HUES48 (cell line): ENCODE measurements around the gene LCN6.
A peak's percentile ranks its signal among the peaks of the same experiment; 100 is the strongest.

ENCODE experiments used
- H3K27ac ChIP-seq: one replicate; pipeline ENCODE4 v1.7.0; 2013; ENCODE audit warnings: low read depth, low read length, inconsistent platforms
- H3K27me3 ChIP-seq: 2 replicates; pipeline ENCODE4 v1.6.1; 2013; ENCODE audit warnings: mild to moderate bottlenecking, low read length; ENCODE audit not compliant: control insufficient read depth, insufficient read depth
- H3K36me3 ChIP-seq: 2 replicates; pipeline ENCODE4 v1.6.1; 2013; ENCODE audit warnings: low read length; ENCODE audit not compliant: control insufficient read depth, insufficient read depth
- H3K4me1 ChIP-seq: 2 replicates; pipeline ENCODE4 v1.6.1; 2013; ENCODE audit warnings: mild to moderate bottlenecking, low read length; ENCODE audit not compliant: control insufficient read depth, insufficient read depth
- H3K4me3 ChIP-seq: 2 replicates; pipeline ENCODE4 v1.5.1; 2013; ENCODE audit warnings: mild to moderate bottlenecking, low read depth, low read length
- H3K9ac ChIP-seq: 2 replicates; pipeline ENCODE4 v1.6.1; 2013; ENCODE audit warnings: mild to moderate bottlenecking, low read depth, low read length, moderate library complexity
- H3K9me3 ChIP-seq: 2 replicates; pipeline ENCODE4 v1.6.1; 2013; ENCODE audit warnings: low read length; ENCODE audit not compliant: control insufficient read depth, insufficient read depth

The LCN6 gene

DNA sequence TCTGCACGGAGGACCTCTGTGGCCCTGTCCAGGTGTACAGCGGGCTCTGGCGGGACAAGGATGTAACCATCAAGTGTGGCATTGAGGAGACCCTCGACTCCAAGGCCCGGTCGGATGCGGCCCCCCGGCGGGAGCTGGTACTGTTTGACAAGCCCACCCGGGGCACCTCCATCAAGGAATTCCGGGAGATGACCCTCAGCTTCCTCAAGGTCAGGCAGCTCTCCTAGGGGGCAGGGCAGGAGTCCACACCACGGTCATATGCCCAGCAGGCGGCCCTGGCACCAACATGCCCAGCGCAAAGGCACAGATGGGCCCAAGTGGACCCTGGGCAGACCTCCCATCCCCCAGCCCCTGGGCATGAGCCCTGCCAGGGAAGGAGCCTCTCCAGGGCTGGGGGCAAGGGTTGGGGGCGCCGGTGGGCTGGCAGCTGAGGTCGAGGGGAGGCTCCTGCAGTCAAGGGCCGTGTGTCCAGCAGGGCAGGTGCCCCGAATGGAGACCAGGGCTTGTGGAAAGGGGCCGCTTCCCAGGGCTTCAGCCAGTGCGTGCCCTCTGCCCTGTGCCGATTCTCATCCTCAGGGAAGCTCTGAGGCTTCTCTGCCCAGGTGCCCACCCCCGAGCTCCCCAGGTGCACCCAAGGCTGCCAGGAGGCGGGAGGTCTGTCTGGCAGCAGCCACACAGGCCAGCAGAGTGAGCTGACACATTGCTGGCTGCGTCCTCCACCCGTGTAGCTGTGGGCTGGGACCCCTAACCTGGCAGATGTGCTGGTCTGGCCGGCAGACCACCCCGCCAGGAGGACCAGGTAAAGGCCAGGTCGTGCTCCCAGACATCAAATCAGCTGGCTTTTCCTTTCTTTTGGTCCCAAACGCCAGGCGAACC lies 26.0 kb downstream of the LCN6 start:
- Histone ChIP-seq H3K9me3 (no peaks in the 10 kb centered on the region), H3K36me3 (peaks cover 51% of the 10 kb centered on the region), H3K9ac (no peak overlapping the region), H3K4me3 (no peak overlapping the region), H3K4me1 (peaks cover 17% of the 10 kb centered on the region), H3K27ac (peak overlapping the region; percentile 45), H3K27me3 (no peaks in the 10 kb centered on the region)

DNA sequence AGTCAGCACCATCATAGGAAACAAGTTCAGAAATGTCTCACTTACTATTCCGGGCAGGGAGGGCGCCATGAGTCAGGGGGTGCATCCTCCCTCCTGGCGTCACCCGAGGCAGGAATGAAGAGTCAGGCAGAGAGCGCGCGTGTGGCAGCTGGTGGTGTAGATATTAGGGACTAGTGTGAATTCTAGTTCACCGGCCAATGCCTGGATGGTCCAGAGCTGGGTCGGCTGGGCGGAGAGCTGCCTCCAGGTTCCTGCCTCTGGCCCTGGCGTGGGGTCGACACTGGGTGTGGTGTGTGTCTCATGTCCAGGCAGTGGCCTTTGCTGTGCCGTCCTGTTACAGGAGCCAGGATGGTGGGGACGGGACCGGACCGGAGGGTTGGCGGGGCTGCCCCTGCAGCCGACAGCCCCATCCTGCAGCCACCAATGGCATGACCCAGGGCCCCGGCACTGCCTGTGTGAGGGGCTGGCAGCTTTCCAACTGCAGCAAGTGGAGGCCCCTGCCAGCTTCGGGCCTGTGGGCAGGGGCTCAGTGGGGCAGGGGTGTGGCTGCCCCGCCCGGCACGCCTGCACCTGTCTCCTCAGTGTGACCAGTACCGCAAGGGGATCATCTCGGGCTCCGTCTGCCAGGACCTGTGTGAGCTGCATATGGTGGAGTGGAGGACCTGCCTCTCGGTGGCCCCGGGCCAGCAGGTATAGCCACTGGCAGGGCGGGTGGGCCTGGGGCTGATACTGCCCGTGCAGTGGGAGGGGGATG lies 26.8 kb downstream of the LCN6 start:
- H3K4me1 ChIP-seq = peaks cover 13% of the 10 kb centered on the region
- no peak overlapping the region for H3K4me3 ChIP-seq
- peaks cover 46% of the 10 kb centered on the region for H3K36me3 ChIP-seq
- H3K27me3 ChIP-seq = no peaks in the 10 kb centered on the region
- H3K9me3 ChIP-seq = no peaks in the 10 kb centered on the region
- H3K9ac ChIP-seq = no peak overlapping the region
- no peak overlapping the region for H3K27ac ChIP-seq

DNA sequence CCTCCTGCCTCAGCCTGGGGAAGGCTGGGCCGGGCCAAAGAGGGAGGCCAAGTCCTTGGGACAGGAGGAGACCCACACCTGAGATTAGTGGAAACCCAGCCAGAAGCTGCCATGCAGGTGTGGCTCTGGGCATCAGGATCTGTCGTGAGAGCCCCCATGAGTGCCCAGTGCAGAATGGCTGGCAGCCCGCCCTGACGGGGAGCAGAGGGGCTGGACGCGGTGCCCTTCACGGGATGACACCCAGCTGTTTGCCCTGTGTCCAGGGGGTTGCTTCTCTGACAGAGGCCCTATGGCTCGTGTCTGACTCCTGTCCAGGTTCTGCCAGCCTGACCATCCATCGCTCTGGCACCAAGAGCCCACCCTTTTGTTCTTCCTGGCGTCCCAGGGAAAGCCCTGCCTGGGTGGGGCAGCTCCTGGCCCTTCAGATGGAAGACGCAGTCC lies 27.4 kb downstream of the LCN6 start:
- Histone ChIP-seq H3K4me3 (no peak overlapping the region), H3K4me1 (peaks cover 7% of the 10 kb centered on the region), H3K9me3 (no peaks in the 10 kb centered on the region), H3K27ac (peak overlapping the region; percentile 56), H3K9ac (no peak overlapping the region; the same call in 1 of the 2 replicates), H3K36me3 (peaks cover 40% of the 10 kb centered on the region), H3K27me3 (no peaks in the 10 kb centered on the region)

DNA sequence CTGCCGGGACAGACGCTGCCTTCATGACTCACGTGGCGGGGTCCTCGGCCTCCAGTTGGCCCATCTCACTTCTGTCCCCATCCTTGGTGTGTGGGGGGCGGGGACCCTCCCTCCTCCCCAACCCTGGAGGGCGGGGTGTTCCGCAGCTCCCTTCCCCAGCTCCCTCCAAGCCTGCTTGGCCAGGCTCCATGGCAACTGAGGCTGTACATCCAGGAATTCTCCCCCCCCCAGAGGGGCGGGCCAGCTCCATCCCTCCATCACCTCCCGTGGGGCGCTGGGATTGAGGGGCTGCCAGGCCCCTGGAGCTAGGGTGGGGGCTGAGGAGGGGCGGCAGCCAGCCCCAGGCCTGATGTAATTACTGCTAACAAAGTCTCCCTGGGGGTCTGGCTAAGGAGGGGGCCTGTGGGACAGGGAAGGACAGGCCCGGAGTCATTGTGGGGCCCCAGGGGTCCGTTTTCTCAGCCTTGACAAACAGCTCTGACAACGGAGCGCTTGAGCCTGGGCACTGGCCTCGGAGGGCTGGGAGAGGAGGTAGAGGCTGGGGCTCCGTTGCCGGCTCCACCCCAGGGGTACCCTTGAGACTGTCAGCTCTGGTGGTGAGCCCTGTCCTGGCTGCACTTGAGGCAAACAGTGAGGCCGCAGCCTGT lies 28.0 kb downstream of the LCN6 start:
- Histone ChIP-seq H3K4me3 (no peak overlapping the region), H3K4me1 (peaks cover 5% of the 10 kb centered on the region; the same call in 1 of the 2 replicates), H3K9me3 (no peaks in the 10 kb centered on the region), H3K27me3 (no peaks in the 10 kb centered on the region), H3K27ac (peak overlapping the region; percentile 56), H3K9ac (no peak overlapping the region; the same call in 1 of the 2 replicates), H3K36me3 (peaks cover 35% of the 10 kb centered on the region)

DNA sequence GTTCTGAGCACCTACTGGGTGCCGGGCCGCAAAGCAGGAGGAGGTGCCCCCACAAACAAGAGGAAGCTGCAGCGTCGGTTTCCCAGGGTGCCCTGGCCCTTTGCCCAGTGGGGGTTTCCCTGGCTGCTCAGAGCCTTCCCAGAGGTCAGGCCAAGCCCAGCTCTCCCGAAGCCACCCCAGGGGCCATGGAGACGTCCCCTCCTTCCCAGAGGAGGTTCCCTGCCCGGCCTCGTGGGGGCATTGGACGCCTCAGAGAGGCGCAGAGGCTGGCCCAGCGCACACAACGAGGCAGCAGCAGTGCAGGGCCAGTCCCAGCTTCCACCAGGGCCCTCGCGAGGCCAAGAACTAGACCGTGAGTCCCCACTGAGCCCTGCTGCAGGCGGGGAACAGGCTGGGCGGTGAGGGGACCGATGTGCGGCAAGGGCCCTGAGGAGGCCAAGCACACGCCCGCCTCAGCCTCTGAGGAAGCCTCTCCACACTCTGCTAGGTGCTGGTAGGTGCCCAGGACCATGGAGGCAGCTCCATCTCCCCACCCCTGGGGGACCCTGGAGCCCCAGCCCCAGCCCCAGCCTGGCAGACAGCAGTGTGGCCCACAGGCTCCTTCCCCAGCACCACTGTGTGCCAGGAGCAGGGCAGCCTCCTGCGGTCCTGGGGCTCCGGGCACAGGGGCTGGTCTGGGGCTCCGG lies 29.0 kb downstream of the LCN6 start:
- peaks cover 26% of the 10 kb centered on the region for H3K36me3 ChIP-seq
- no peak overlapping the region for H3K4me3 ChIP-seq
- no peaks in the 10 kb centered on the region for H3K27me3 ChIP-seq
- no peak overlapping the region for H3K27ac ChIP-seq
- no peaks in the 10 kb centered on the region for H3K9me3 ChIP-seq
- no peak overlapping the region for H3K9ac ChIP-seq
- peaks cover 5% of the 10 kb centered on the region; the same call in 1 of the 2 replicates for H3K4me1 ChIP-seq

DNA sequence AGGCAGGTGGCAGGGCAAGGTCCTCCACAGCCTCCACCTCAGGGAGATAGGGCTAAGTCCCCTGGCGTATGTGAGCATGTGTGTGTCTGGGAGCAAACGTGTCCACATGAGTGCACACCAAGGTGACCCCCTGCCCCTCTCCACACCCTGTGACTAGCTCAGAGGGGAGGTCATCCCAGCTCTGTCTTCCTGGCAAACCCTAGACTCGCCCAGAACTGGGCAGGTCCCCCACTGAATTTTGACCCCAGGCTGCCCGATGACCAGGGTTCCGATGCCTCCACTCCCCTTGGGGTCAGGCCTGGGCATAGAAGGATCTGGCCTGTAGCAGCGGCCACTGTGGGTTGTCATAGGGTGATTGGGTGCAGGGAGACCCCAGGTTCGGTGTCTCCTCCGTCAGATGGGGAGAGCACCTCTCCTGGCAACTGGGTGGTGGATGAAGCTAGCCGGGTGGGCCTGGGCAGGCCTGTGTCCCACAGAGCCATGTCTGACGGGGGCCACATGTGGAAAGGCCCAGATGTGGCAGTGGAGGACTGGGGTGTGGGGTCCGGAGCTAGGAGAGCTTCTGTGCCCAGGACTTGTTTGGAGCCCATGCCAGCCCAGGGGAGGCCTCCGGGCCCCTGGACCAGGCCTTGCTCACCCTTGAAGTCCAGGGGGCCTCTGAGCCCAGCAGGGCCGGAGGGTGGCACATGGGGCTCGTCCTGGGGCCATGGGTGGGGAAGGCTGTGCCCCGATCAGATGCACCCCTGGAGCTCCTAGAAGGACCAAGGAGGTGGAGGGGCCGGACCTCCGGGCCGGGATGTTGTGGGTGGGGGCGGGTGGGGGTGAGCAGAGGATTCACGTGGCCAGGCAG lies 29.8 kb downstream of the LCN6 start:
- peaks cover 8% of the 10 kb centered on the region; the same call in 1 of the 2 replicates for H3K4me1 ChIP-seq
- no peak overlapping the region for H3K9ac ChIP-seq
- H3K4me3 ChIP-seq = no peak overlapping the region
- peaks cover 18% of the 10 kb centered on the region for H3K36me3 ChIP-seq
- no peaks in the 10 kb centered on the region for H3K9me3 ChIP-seq
- no peak overlapping the region for H3K27ac ChIP-seq
- H3K27me3 ChIP-seq = no peaks in the 10 kb centered on the region

DNA sequence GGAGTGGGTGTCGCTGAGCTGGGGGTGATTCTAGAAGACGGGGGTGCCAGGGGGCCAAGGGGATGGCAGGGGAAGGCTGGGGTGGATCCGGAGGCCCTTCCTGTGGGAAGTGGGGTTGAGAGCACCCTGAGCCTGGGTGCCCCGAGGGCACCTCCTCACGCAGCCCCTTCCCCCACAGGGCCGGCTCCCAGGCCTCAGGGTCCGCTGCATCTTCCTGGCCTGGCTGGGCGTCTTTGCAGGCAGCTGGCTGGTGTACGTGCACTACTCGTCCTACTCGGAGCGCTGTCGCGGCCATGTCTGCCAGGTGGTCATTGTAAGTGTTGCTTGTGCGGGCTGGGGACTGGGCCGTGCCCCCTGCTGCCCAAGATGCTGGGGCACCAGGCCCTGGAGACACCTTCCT lies 30.9 kb downstream of the LCN6 start:
- no peaks in the 10 kb centered on the region for H3K9me3 ChIP-seq
- H3K4me1 ChIP-seq = peaks cover 13% of the 10 kb centered on the region; the same call in 1 of the 2 replicates
- H3K4me3 ChIP-seq = no peak overlapping the region
- no peak overlapping the region for H3K27ac ChIP-seq
- H3K27me3 ChIP-seq = no peaks in the 10 kb centered on the region
- H3K36me3 ChIP-seq = 0 out of 2 replicates have a peak, but pooled peaks cover 6% of the 10 kb centered on the region
- no peak overlapping the region; the same call in 1 of the 2 replicates for H3K9ac ChIP-seq

DNA sequence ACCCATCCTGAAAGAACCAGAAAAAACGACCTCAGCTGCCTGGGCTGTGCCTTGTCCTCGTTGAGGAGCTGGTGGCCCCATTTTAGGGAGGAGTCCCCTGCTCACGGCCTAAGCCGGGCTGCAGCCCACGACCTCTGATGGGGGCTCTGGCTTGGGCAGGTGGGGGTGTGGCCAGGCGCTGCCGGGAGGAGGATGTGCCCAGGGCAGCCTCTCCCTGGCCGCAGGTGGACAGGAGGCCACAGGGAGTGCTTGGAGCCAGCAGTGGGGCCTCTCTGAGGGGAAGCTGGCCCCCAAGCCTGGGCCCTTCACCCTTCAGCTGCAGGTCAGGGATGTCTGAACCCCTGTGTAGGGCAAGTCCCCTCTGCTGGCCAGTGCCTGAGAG lies 33.4 kb downstream of the LCN6 start:
- Histone ChIP-seq H3K4me3 (no peak overlapping the region), H3K27me3 (0 out of 2 replicates have a peak, but pooled peaks cover 13% of the 10 kb centered on the region), H3K9me3 (no peaks in the 10 kb centered on the region), H3K36me3 (no peaks in the 10 kb centered on the region), H3K27ac (no peak overlapping the region), H3K9ac (no peak overlapping the region), H3K4me1 (peaks cover 7% of the 10 kb centered on the region; the same call in 1 of the 2 replicates)

DNA sequence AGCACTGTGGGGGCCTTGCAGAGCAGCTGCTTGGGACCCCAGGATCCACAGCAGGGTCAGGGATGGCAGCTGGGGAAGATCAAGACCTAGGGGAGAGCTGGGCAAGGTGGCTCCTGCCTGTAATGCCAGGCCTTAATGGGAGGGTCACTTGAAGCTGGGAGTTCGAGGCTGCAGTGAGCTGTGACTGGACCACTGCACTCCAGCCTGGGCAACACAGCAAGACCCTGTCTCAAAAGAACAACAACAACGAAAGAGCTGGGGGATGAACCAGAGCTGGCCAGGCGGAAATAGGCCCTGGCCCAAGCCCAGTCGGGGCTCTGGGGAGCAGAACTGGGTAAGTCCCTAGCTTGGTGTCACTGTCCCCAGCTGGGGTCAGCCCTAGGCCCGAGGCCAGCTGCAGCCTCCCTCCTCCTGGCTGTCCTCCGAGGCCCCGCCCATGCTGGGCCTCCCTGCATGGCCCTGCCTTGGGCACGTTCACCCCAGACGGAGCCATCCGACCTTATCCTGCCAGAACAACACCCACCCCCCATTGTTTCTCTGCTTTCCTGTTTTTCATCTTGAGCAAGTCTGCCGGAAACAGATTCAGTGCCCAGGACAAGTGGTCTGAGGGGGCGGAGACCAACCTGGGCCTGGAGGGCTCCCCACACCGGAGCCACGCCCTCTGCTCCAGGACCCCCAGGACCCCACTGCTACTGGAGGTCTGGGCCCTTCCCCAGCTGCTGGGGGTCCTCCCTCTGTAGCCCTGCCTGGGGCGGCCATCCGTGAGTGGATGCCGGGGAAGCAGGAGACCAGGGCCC lies 34.0 kb downstream of the LCN6 start:
- H3K4me3 ChIP-seq = 0 out of 2 replicates have a peak overlapping the region, but pooled peaks have one; percentile 79
- H3K36me3 ChIP-seq = no peaks in the 10 kb centered on the region
- no peak overlapping the region for H3K9ac ChIP-seq
- no peak overlapping the region for H3K27ac ChIP-seq
- no peaks in the 10 kb centered on the region for H3K9me3 ChIP-seq
- H3K4me1 ChIP-seq = peaks cover 7% of the 10 kb centered on the region; the same call in 1 of the 2 replicates
- 0 out of 2 replicates have a peak, but pooled peaks cover 13% of the 10 kb centered on the region for H3K27me3 ChIP-seq
